T-cell (primary cell): Measurements from ENCODE around the gene RIC8A. TPM values are rescaled to one million over a fixed set of nuclear protein-coding genes. Genes with fewer than 3 reads are reported as not detected.
A peak's percentile ranks its signal among the peaks of the same experiment; 100 is the strongest.

Experiments
- ATAC-seq, 4 experiments: fragments of 200-7000 bp in 3 of 4; fragments of 150-1000 bp in 1 of 4; cut with Tn5 transposase; replicated peaks in 1 of 4; 1 replicate in 3 of 4; 2 replicates in 1 of 4; pipeline ENCODE4 v1.10.0; 2021; ENCODE audit warnings: moderate library complexity in 3 of 4, mild to moderate bottlenecking in 2 of 4, moderate number of reproducible peaks in 1 of 4
- CTCF ChIA-PET, 2 donors: fragments of 300-600 bp; sonication (Branson Sonifier 250); formaldehyde crosslinking; loops; one replicate each; lab custom pipeline; 2022; ENCODE audit warnings: antibody characterized with exemption in 2 of 2; lab: Charles Lee
- POLR2A ChIA-PET, 2 donors: fragments of 300-600 bp; sonication (Branson Sonifier 250); formaldehyde crosslinking; loops; one replicate each; lab custom pipeline; 2022; ENCODE audit warnings: antibody characterized with exemption in 2 of 2; lab: Charles Lee
- DNase-seq, 35 experiments: peaks; one replicate each; pipeline versions ENCODE4 v3.0.0 to v3.0.0-alpha.2; 2013 to 2023
- H3K27ac ChIP-seq: one replicate; pipeline ENCODE4 v1.5.1; 2013; ENCODE audit warnings: low read length
- H3K27me3 ChIP-seq, 2 experiments: replicated peaks in 1 of 2; 1 replicate in 1 of 2; 2 replicates in 1 of 2; pipeline versions ENCODE4 v1.6.1 to v1.7.0; 2013; ENCODE audit warnings: low read length in 1 of 2, mixed read lengths in 1 of 2; ENCODE audit not compliant: control insufficient read depth in 2 of 2, insufficient read depth in 2 of 2; ENCODE audit errors: extremely low read depth in 1 of 2
- H3K36me3 ChIP-seq, 2 donors: 1 replicate in 1 of 2; 2 replicates in 1 of 2; pipeline versions ENCODE4 v1.6.1 to v1.7.0; 2013; ENCODE audit warnings: low read length in 1 of 2; ENCODE audit not compliant: control insufficient read depth in 2 of 2, insufficient read depth in 1 of 2; ENCODE audit errors: extremely low read depth in 1 of 2
- H3K4me1 ChIP-seq, 2 experiments: 1 replicate in 1 of 2; 2 replicates in 1 of 2; pipeline versions ENCODE4 v1.6.1 to v1.7.0; 2013; ENCODE audit warnings: low read length in 2 of 2, mixed read lengths in 1 of 2; ENCODE audit not compliant: insufficient read depth in 2 of 2, control insufficient read depth in 1 of 2; ENCODE audit errors: extremely low read depth in 1 of 2
- H3K4me3 ChIP-seq, 2 donors: 1 replicate in 1 of 2; 2 replicates in 1 of 2; pipeline versions ENCODE4 v1.5.1 to v1.7.0; 2013; ENCODE audit warnings: mild to moderate bottlenecking in 2 of 2, low read length in 1 of 2, moderate library complexity in 1 of 2; ENCODE audit not compliant: control insufficient read depth in 1 of 2; ENCODE audit errors: extremely low read depth in 1 of 2
- H3K9me3 ChIP-seq: 2 replicates; pipeline ENCODE4 v1.7.0; 2013
- H3K27ac Mint-ChIP-seq, 2 donors: one replicate each; pipeline ENCODE4 v1.8.0; 2020 to 2021; ENCODE audit warnings: mild to moderate bottlenecking in 2 of 2, mixed read lengths in 2 of 2
- H3K27me3 Mint-ChIP-seq, 2 donors: one replicate each; pipeline ENCODE4 v1.8.0; 2021 to 2022; ENCODE audit warnings: mixed read lengths in 2 of 2
- H3K36me3 Mint-ChIP-seq: one replicate; pipeline ENCODE4 v1.8.0; 2021; ENCODE audit warnings: mixed read lengths
- H3K4me1 Mint-ChIP-seq, 3 donors: one replicate each; pipeline ENCODE4 v1.8.0; 2020 to 2022; ENCODE audit warnings: mixed read lengths in 3 of 3, mild to moderate bottlenecking in 1 of 3
- H3K4me3 Mint-ChIP-seq, 3 donors: one replicate each; pipeline ENCODE4 v1.8.0; 2020 to 2022; ENCODE audit warnings: mild to moderate bottlenecking in 3 of 3, mixed read lengths in 3 of 3, moderate library complexity in 3 of 3
- H3K9me3 Mint-ChIP-seq, 3 donors: one replicate each; pipeline ENCODE4 v1.8.0; 2020 to 2022; ENCODE audit warnings: mixed read lengths in 3 of 3
- WGBS: methylation state at CpG from one replicate; pipeline ENCODE4 v1.1.5; 2013; ENCODE audit warnings: missing lambda C conversion rate; ENCODE audit not compliant: insufficient coverage; 5-methylcytosine and 5-hydroxymethylcytosine counted together
- total RNA-seq, 35 experiments: library from RNA in 6 of 35; stranded (reverse) in 6 of 35; fragments of 120-200 nt in 1 of 35; gene quantifications; one replicate each; pipeline versions ENCODE4 v1.2.1 to v1.2.4 and lab custom pipeline; 2013 to 2026

The RIC8A gene
- total RNA-seq, 5 donors from 2014 or later (not counting 1 experiment from before 2014, with no cell fraction given) = 87.4 to 151 (median 117) TPM

- Mint-ChIP-seq H3K36me3 (peaks cover 27% of the 10 kb centered on the region), H3K4me3 (peak overlapping the region; percentile 85 to 99 (median 96)), H3K27me3 (no peaks in the 10 kb centered on the region), H3K9me3 (no peaks in the 10 kb centered on the region), H3K27ac (peak overlapping the region; percentile 43 to 75), H3K4me1 (peaks cover 28 to 42% (median 35%) of the 10 kb centered on the region in 3 donors)
- H3K4me1 ChIP-seq = peaks cover 14 to 50% of the 10 kb centered on the region in 2 experiments
- ATAC-seq (no peak), DNase-seq (no peak)
- peak overlapping the region; percentile 3 for H3K27ac ChIP-seq
- 88% methylated on average over 9 of the region's 9 CpGs for WGBS
- H3K27me3 ChIP-seq = no peaks in the 10 kb centered on the region
- ChIA-PET POLR2A (no interaction called here), CTCF (no interaction called here)
- no peak overlapping the region for H3K4me3 ChIP-seq
- H3K36me3 ChIP-seq = peaks cover 19 to 60% of the 10 kb centered on the region in 2 donors
- no peaks in the 10 kb centered on the region for H3K9me3 ChIP-seq
These were observed 2.8 kb downstream of the RIC8A start for GRCh38 chr11:210122-210802.

- Mint-ChIP-seq H3K4me3 (peak overlapping the region in 2 of 3 donors; percentile 85 to 99), H3K36me3 (peaks cover 27% of the 10 kb centered on the region), H3K9me3 (no peaks in the 10 kb centered on the region), H3K27me3 (no peaks in the 10 kb centered on the region), H3K27ac (peak overlapping the region in 1 of 2 donors; percentile 61), H3K4me1 (peaks cover 23 to 37% (median 30%) of the 10 kb centered on the region in 3 donors)
- no peak overlapping the region for H3K4me3 ChIP-seq
- ChIA-PET CTCF (no interaction called here), POLR2A (no interaction called here)
- 96% methylated on average over 4 of the region's 5 CpGs for WGBS
- peaks cover 12 to 45% of the 10 kb centered on the region in 2 experiments for H3K4me1 ChIP-seq
- ATAC-seq = no peak
- H3K27ac ChIP-seq = no peak overlapping the region
- H3K36me3 ChIP-seq = peaks cover 19 to 60% of the 10 kb centered on the region in 2 donors
- H3K27me3 ChIP-seq = no peaks in the 10 kb centered on the region
- no peak for DNase-seq
- no peaks in the 10 kb centered on the region for H3K9me3 ChIP-seq
These were observed 3.3 kb downstream of the RIC8A start for GRCh38 chr11:210803-211180.

GRCh38 chr11:211295-211694 lies 3.8 kb downstream of the RIC8A start:
- peaks cover 18 to 32% (median 25%) of the 10 kb centered on the region in 3 donors for H3K4me1 Mint-ChIP-seq
- H3K4me1 ChIP-seq = peaks cover 8 to 40% of the 10 kb centered on the region in 2 experiments
- no peak overlapping the region for H3K4me3 ChIP-seq
- H3K36me3 ChIP-seq = peaks cover 19 to 64% of the 10 kb centered on the region in 2 donors
- ATAC-seq (no peak), DNase-seq (no peak)
- H3K36me3 Mint-ChIP-seq = peaks cover 27% of the 10 kb centered on the region
- no peaks in the 10 kb centered on the region for H3K9me3 ChIP-seq
- H3K4me3 Mint-ChIP-seq = peak overlapping the region; percentile 6 to 85 (median 41)
- H3K27ac ChIP-seq = no peak overlapping the region
- ChIA-PET CTCF (no interaction called here), POLR2A (no interaction called here)
- no peaks in the 10 kb centered on the region for H3K9me3 Mint-ChIP-seq
- WGBS = 93% methylated on average over 4 of the region's 5 CpGs
- no peaks in the 10 kb centered on the region for H3K27me3 Mint-ChIP-seq
- H3K27me3 ChIP-seq = no peaks in the 10 kb centered on the region
- H3K27ac Mint-ChIP-seq = peak overlapping the region in 1 of 2 donors; percentile 61

GRCh38 chr11:211741-212140 lies 4.2 kb downstream of the RIC8A start:
- Histone ChIP-seq H3K4me1 (peaks cover 7 to 35% of the 10 kb centered on the region in 2 experiments), H3K27ac (no peak overlapping the region), H3K9me3 (no peaks in the 10 kb centered on the region), H3K36me3 (peaks cover 19 to 67% of the 10 kb centered on the region in 2 donors), H3K27me3 (no peaks in the 10 kb centered on the region), H3K4me3 (no peak overlapping the region)
- ATAC-seq (no peak), DNase-seq (no peak)
- Mint-ChIP-seq H3K4me1 (peaks cover 14 to 32% (median 24%) of the 10 kb centered on the region in 3 donors), H3K4me3 (peak overlapping the region in 2 of 3 donors; percentile 41 to 85), H3K27ac (peak overlapping the region in 1 of 2 donors; percentile 61), H3K9me3 (no peaks in the 10 kb centered on the region), H3K27me3 (no peaks in the 10 kb centered on the region), H3K36me3 (peaks cover 27% of the 10 kb centered on the region)
- 96% methylated on average over 4 of the region's 9 CpGs for WGBS
- POLR2A ChIA-PET = no interaction called here
- CTCF ChIA-PET = no interaction called here

GRCh38 chr11:212150-213100 lies 4.9 kb downstream of the RIC8A start:
- H3K4me3 Mint-ChIP-seq = no peak overlapping the region
- no peaks in the 10 kb centered on the region for H3K27me3 ChIP-seq
- POLR2A ChIA-PET = no interaction called here
- H3K27ac ChIP-seq = no peak overlapping the region
- H3K27me3 Mint-ChIP-seq = no peaks in the 10 kb centered on the region
- no peak overlapping the region for H3K4me3 ChIP-seq
- H3K4me1 Mint-ChIP-seq = peaks cover 14 to 30% (median 24%) of the 10 kb centered on the region in 3 donors
- CTCF ChIA-PET = no interaction called here
- DNase-seq = no peak
- WGBS = 100% methylated on average over 6 of the region's 17 CpGs
- H3K4me1 ChIP-seq = peaks cover 7 to 34% of the 10 kb centered on the region in 2 experiments
- no peaks in the 10 kb centered on the region for H3K9me3 ChIP-seq
- H3K9me3 Mint-ChIP-seq = no peaks in the 10 kb centered on the region
- H3K27ac Mint-ChIP-seq = peak overlapping the region in 1 of 2 donors; percentile 31
- H3K36me3 ChIP-seq = peaks cover 19 to 67% of the 10 kb centered on the region in 2 donors
- no peak for ATAC-seq
- peaks cover 27% of the 10 kb centered on the region for H3K36me3 Mint-ChIP-seq

- Mint-ChIP-seq H3K27ac (no peak overlapping the region), H3K4me1 (peaks cover 14 to 31% (median 21%) of the 10 kb centered on the region in 3 donors), H3K27me3 (no peaks in the 10 kb centered on the region), H3K36me3 (peaks cover 27% of the 10 kb centered on the region), H3K4me3 (no peak overlapping the region), H3K9me3 (no peaks in the 10 kb centered on the region)
- WGBS = 57% methylated on average over 1 of the region's 4 CpGs
- Histone ChIP-seq H3K4me3 (no peak overlapping the region), H3K9me3 (no peaks in the 10 kb centered on the region), H3K36me3 (peaks cover 19 to 67% of the 10 kb centered on the region in 2 donors), H3K27me3 (no peaks in the 10 kb centered on the region), H3K27ac (no peak overlapping the region), H3K4me1 (peaks cover 5 to 29% of the 10 kb centered on the region in 2 experiments)
- no peak for DNase-seq
- ChIA-PET CTCF (no interaction called here), POLR2A (no interaction called here)
- no peak for ATAC-seq
These were observed 5.6 kb downstream of the RIC8A start for GRCh38 chr11:213111-213510.
